Neuronal stem cell (in vitro differentiated cells): ENCODE measurements around the gene AIP.
A peak's percentile ranks its signal among the peaks of the same experiment; 100 is the strongest.

Experiments used
- DNase-seq: peaks from one replicate; pipeline ENCODE4 v3.0.0-alpha.2; 2013; ENCODE audit warnings: low spot score
- H2AFZ ChIP-seq: one replicate; pipeline ENCODE4 v1.6.1; 2013; ENCODE audit warnings: mild to moderate bottlenecking, low read length, inconsistent platforms
- H2AK5ac ChIP-seq: 2 replicates; pipeline ENCODE4 v1.6.1; 2013; ENCODE audit warnings: low read depth, mild to moderate bottlenecking, inconsistent platforms, low read length, moderate library complexity, mixed read lengths
- H2BK120ac ChIP-seq: 2 replicates; pipeline ENCODE4 v1.6.1; 2013; ENCODE audit warnings: low read depth, mild to moderate bottlenecking, inconsistent platforms, low read length, moderate library complexity, mixed read lengths
- H2BK12ac ChIP-seq: one replicate; pipeline ENCODE4 v1.6.1; 2013; ENCODE audit warnings: low read length, inconsistent platforms
- H2BK15ac ChIP-seq: 2 replicates; pipeline ENCODE4 v1.6.1; 2013; ENCODE audit warnings: mild to moderate bottlenecking, low read length, inconsistent platforms, mixed read lengths
- H2BK5ac ChIP-seq: one replicate; pipeline ENCODE4 v1.6.1; 2013; ENCODE audit warnings: inconsistent platforms, mild to moderate bottlenecking, low read length, moderate library complexity
- H3K14ac ChIP-seq: one replicate; pipeline ENCODE4 v1.6.1; 2013; ENCODE audit warnings: low read length, inconsistent platforms
- H3K18ac ChIP-seq: 2 replicates; pipeline ENCODE4 v1.6.1; 2013; ENCODE audit warnings: low read length, inconsistent platforms
- H3K23ac ChIP-seq: 2 replicates; pipeline ENCODE4 v1.6.1; 2013; ENCODE audit warnings: low read depth, mild to moderate bottlenecking, mixed read lengths, low read length, inconsistent platforms; ENCODE audit not compliant: poor library complexity
- H3K27ac ChIP-seq: replicated peaks from 3 replicates; pipeline ENCODE4 v1.5.1; 2013; ENCODE audit warnings: low read length, inconsistent platforms
- H3K27me3 ChIP-seq, 3 experiments: 2 replicates each; pipeline ENCODE4 v1.6.1; 2013; ENCODE audit warnings: low read length in 3 of 3, mild to moderate bottlenecking in 2 of 3, inconsistent platforms in 1 of 3, low read depth in 1 of 3, mixed read lengths in 1 of 3, moderate library complexity in 1 of 3; ENCODE audit not compliant: control insufficient read depth in 3 of 3, insufficient read depth in 3 of 3
- H3K36me3 ChIP-seq, 2 donors: replicated peaks in 1 of 2; 2 replicates each; pipeline ENCODE4 v1.6.1; 2013; ENCODE audit warnings: low read length in 2 of 2; ENCODE audit not compliant: control insufficient read depth in 2 of 2, insufficient read depth in 2 of 2
- H3K4ac ChIP-seq: 2 replicates; pipeline ENCODE4 v1.6.1; 2013; ENCODE audit warnings: inconsistent platforms, mild to moderate bottlenecking, low read length, moderate library complexity
- H3K4me1 ChIP-seq, 2 donors: 1 replicate in 1 of 2; 2 replicates in 1 of 2; pipeline ENCODE4 v1.6.1; 2013; ENCODE audit warnings: low read length in 2 of 2, low read depth in 1 of 2; ENCODE audit not compliant: control insufficient read depth in 2 of 2, insufficient read depth in 1 of 2
- H3K4me2 ChIP-seq: one replicate; pipeline ENCODE4 v1.6.1; 2013; ENCODE audit warnings: mild to moderate bottlenecking, low read length, inconsistent platforms; ENCODE audit not compliant: insufficient read depth, poor library complexity, severe bottlenecking
- H3K4me3 ChIP-seq, 2 donors: 2 replicates each; pipeline ENCODE4 v1.5.1; 2013; ENCODE audit warnings: low read length in 2 of 2, mild to moderate bottlenecking in 2 of 2, inconsistent platforms in 1 of 2, moderate library complexity in 1 of 2
- H3K79me1 ChIP-seq: one replicate; pipeline ENCODE4 v1.6.1; 2013; ENCODE audit warnings: low read depth, mild to moderate bottlenecking, inconsistent platforms, low read length, moderate library complexity
- H3K9ac ChIP-seq: one replicate; pipeline ENCODE4 v1.6.1; 2013; ENCODE audit warnings: mild to moderate bottlenecking, low read depth, low read length, inconsistent platforms; ENCODE audit not compliant: poor library complexity
- H3K9me3 ChIP-seq, 2 donors: replicated peaks in 1 of 2; 2 replicates each; pipeline versions ENCODE3 to v1.6.1; 2013; ENCODE audit warnings: low read length in 2 of 2, mild to moderate bottlenecking in 2 of 2, inconsistent platforms in 1 of 2, low read depth in 1 of 2, mixed read lengths in 1 of 2, moderate library complexity in 1 of 2; ENCODE audit not compliant: control insufficient read depth in 2 of 2, insufficient read depth in 1 of 2
- H4K8ac ChIP-seq: one replicate; pipeline ENCODE4 v1.6.1; 2013; ENCODE audit warnings: low read depth, mild to moderate bottlenecking, inconsistent platforms, low read length, moderate library complexity
- H4K91ac ChIP-seq: one replicate; pipeline ENCODE4 v1.6.1; 2013; ENCODE audit warnings: low read length, low read depth, mild to moderate bottlenecking, inconsistent platforms; ENCODE audit not compliant: poor library complexity
- WGBS, 2 donors: extraction: QIAGEN DNeasy Blood & Tissue Kit; methylation state at CpG; one replicate each; pipeline ENCODE4 v1.1.7; 2013; ENCODE audit warnings: missing lambda C conversion rate in 2 of 2, mixed read lengths in 1 of 2; ENCODE audit not compliant: insufficient read length in 2 of 2, insufficient replicate concordance in 1 of 2; ENCODE audit errors: extremely low coverage in 2 of 2; 5-methylcytosine and 5-hydroxymethylcytosine counted together

The AIP gene

GRCh38 chr11:67492801-67493547, 10.1 kb downstream of the AIP start:
- no peak overlapping the region for H3K14ac ChIP-seq
- no peak overlapping the region for H3K9ac ChIP-seq
- no peak overlapping the region for H3K27ac ChIP-seq
- H3K4ac ChIP-seq = no peak overlapping the region
- H2BK12ac ChIP-seq = no peak overlapping the region
- peaks cover 8% of the 10 kb centered on the region for H3K79me1 ChIP-seq
- no peak overlapping the region for H2BK15ac ChIP-seq
- WGBS, 2 donors = no CpG with 5 or more reads among the region's 46 CpGs
- no peak overlapping the region for H2AK5ac ChIP-seq
- no peak overlapping the region for H4K91ac ChIP-seq
- no peak overlapping the region for H2BK120ac ChIP-seq
- no peak overlapping the region for H3K4me3 ChIP-seq
- DNase-seq = no peak
- H4K8ac ChIP-seq = peak overlapping the region; percentile 92
- H3K23ac ChIP-seq = peak overlapping the region; percentile 43
- no peaks in the 10 kb centered on the region for H3K27me3 ChIP-seq
- no peak overlapping the region for H2AFZ ChIP-seq
- H3K4me1 ChIP-seq = no peaks in the 10 kb centered on the region
- no peaks in the 10 kb centered on the region for H3K9me3 ChIP-seq
- peak overlapping the region; percentile 28 for H3K18ac ChIP-seq
- H3K4me2 ChIP-seq = no peak overlapping the region
- H2BK5ac ChIP-seq = no peak overlapping the region
- H3K36me3 ChIP-seq = peaks cover 65 to 91% of the 10 kb centered on the region in 2 donors

- no peak overlapping the region for H3K4me3 ChIP-seq
- H2AK5ac ChIP-seq = no peak overlapping the region
- no peak overlapping the region for H2AFZ ChIP-seq
- WGBS, 2 donors = no CpG with 5 or more reads among the region's 65 CpGs
- H2BK15ac ChIP-seq = no peak overlapping the region
- H2BK120ac ChIP-seq = no peak overlapping the region
- no peak for DNase-seq
- no peak overlapping the region for H3K23ac ChIP-seq
- H2BK5ac ChIP-seq = no peak overlapping the region
- H3K14ac ChIP-seq = no peak overlapping the region
- no peak overlapping the region for H2BK12ac ChIP-seq
- no peaks in the 10 kb centered on the region for H3K4me1 ChIP-seq
- H3K18ac ChIP-seq = no peak overlapping the region
- no peak overlapping the region for H3K4me2 ChIP-seq
- no peak overlapping the region for H3K27ac ChIP-seq
- H4K91ac ChIP-seq = no peak overlapping the region
- H3K27me3 ChIP-seq = no peaks in the 10 kb centered on the region
- peaks cover 68 to 95% of the 10 kb centered on the region in 2 donors for H3K36me3 ChIP-seq
- peaks cover 9% of the 10 kb centered on the region for H3K79me1 ChIP-seq
- peak overlapping the region; percentile 92 for H4K8ac ChIP-seq
- H3K9me3 ChIP-seq = no peaks in the 10 kb centered on the region
- H3K9ac ChIP-seq = no peak overlapping the region
- H3K4ac ChIP-seq = no peak overlapping the region
These were observed 10.9 kb downstream of the AIP start for GRCh38 chr11:67493548-67494370.

- Histone ChIP-seq H2AK5ac (no peak overlapping the region), H3K9me3 (no peaks in the 10 kb centered on the region), H3K27me3 (no peaks in the 10 kb centered on the region), H3K4me1 (no peaks in the 10 kb centered on the region), H3K4me2 (no peak overlapping the region), H3K4ac (no peak overlapping the region), H3K18ac (peak overlapping the region; percentile 17), H3K4me3 (no peak overlapping the region), H3K36me3 (peaks cover 65 to 90% of the 10 kb centered on the region in 2 donors), H4K8ac (no peak overlapping the region), H2BK12ac (no peak overlapping the region), H3K9ac (no peak overlapping the region), H3K14ac (no peak overlapping the region), H2AFZ (no peak overlapping the region), H3K23ac (no peak overlapping the region), H4K91ac (no peak overlapping the region), H3K79me1 (peaks cover 9% of the 10 kb centered on the region), H3K27ac (no peak overlapping the region), H2BK15ac (no peak overlapping the region), H2BK5ac (no peak overlapping the region), H2BK120ac (no peak overlapping the region)
- no peak for DNase-seq
- no CpG with 5 or more reads among the region's 59 CpGs for WGBS, 2 donors
These were observed 11.8 kb downstream of the AIP start for GRCh38 chr11:67494371-67495233.
